ENCODE results near the gene DHRSX.
"Not testable (repeated sequence)": the region's sequence is repeated elsewhere in the genome, so short reads cannot be mapped to it uniquely, and the experiment has no call there.

Gene DHRSX

DNA sequence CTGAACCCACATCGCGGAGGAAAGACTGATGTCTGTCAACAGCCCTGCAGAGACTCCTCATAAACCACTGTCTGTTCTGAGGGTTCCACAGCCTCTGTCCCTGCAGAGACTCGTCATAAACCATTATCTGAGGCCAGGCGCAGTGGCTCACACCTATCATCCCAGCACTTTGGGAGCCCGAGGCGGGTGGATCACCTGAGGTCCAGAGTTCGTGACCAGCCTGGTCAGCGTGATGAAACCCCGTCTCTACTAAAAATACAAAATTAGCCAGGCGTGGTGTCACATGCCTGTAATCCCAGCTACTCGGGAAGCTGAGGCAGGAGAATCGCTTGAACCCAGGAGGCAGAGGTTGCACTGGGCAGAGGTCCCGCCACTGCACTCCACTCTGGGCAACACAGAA lies 259.3 kb downstream of the DHRSX start:
- DNase-seq: not testable (repeated sequence)

DNA sequence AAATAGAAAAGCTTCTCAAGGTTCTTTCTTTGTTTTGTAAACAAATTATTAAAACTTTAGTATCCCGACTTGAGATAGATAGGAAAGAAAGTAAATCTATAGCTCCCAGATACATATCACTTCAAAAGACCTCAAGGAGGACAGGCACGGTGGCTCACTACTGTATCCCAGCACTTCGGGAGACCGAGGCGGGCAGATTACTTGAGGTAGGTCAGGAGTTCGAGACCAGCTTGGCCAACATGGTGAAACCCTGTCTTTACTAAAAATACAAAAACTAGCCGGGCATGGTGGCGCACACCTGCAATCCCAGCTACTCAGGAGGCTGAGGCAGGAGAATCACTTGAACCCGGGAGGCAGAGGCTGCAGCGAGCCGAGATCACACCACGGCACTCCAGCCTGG lies 260.0 kb downstream of the DHRSX start:
- not testable (repeated sequence) for DNase-seq

DNA sequence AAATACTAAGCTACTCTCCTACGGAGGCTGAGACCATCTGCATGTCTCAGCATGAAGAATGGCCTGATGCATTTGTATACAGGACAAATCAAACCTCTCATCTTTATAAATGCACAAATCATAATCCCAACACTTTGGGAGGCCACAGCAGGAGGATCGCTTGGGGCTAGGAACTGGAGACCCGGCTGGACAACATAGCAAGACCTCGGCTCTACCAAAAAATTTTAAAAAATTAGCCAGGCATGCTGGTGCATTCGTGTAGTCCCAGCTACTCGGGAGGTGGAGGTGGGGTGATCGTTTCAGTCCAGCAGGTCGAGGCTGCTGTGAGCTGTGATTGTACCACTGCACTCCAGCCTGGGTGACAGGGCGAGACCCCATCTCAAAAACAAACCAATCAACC lies 262.8 kb downstream of the DHRSX start:
- no peak for DNase-seq

DNA sequence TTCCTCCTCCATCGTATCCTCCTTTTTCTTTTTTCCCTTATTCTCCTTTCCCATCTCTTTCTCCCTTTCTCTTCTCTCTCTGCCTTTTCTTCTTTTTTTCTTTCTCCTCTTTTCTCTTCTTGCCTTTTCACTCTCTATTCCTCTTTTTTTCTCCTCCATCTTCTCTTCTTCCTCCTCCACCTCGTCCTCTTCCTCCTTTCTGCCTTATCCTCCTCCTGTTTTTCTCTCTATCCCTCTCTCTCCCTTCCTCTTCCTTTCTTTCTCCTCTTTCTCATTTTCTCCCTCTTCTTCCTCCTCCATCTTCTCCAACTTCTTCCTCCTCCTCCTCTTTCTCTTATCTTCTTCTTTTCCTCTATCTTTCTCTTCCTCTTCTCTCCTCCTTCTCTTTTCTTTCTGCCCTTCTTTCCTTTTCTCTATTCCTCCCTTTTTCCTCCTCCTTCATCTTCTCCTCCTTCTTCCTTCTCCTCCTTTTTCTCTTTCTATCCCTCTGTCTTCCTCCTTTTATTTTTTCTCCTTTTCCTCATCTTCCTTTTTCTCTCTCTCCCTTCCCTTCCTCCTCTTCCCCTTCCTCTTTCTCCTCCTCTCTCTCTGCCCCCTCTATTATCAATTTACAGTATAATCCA lies 269.1 kb downstream of the DHRSX start:
- no peak for DNase-seq

DNA sequence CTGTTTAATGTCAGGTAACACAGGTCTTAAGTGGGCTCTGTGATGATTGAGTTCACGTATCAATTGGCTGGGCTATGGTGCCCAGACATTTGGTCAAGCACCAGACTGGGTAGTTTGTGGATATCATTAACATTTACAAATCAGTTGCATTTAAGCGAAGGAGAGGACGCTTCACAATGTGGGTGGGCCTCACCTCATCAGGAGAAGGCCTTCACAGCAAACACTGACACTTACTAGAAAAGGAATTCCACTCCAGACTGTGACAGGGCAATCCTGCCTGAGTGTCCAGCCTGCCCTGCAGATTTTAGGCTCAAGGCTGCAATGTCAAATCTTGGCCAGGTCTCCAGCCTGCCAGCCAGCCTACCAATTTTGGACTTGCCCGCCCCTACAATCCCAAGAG lies 270.3 kb downstream of the DHRSX start:
- no peak for DNase-seq

DNA sequence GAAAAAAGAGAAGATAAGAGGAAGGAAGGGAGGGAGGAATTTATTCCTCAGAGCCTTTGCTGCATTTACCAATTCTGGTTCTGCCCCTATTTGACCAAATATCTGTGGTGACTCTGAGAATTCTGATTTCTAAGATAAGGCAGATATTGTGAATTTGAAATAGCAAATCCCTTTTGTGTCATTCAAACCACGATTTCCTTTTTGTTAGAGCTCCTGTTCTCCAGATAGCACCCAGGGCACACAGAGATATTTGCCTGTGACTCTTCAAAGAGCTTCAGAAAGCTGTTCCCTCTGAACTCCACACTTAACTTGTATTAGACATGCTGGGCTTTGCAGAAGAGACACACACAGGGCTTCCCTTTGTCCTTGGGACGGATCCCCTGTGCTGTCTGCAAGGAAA lies 272.2 kb downstream of the DHRSX start:
- DNase-seq: no peak

DNA sequence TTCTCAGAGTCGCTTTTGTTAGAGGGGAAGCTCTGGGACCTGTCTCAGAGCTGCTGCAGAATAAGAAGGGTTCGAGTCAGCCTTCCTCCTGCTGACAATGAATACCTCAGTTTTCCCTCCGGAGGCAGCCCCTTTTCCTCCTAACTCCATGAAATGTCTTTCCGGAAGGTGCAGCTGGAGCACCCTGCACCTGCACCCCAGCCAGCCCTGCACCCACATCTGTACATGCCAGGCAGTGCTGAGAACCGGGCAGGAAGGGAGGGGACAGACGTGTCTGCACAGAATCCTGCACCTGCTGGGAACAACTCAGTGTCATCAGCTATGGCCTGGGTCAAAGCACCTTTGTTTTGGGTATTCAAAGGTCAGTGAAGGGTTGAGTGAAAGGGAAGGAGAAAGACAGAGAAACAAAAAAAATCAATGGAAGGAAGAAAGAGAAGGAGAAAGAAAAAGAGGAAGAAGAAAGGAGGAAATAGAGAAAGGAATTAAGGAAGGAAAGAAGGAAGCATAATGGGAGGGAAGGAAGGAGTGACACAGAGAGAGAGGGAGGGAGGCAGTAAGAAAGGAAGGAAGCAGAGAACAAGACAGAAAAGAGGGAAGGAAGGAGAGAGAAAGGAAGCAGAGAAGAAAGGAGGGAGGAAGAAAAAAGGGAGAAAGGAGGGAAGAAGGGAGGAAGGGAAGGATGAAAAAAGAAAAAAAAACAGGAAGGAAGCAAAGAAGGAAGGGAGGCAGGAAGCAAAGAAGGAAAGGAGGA lies 273.7 kb downstream of the DHRSX start:
- no peak for DNase-seq

DNA sequence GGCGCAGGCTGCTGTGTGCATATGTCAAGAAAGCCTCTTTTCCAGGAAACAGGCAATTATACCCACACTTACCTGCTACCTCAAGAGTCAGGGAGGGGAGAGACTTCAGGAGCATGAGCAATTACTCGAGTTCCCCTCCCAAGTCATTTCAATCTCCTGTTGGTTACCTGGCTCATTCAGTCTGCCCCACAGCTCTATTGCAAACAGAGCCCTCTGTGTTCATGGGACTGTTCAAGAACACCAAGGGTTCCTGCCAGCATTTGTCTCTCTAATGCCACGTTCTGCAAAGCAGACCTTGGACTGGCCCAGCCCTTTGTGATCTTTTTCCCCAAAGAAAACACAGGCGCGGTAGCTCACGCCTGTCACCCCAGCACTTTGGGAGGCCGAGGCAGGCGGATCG lies 274.6 kb downstream of the DHRSX start:
- DNase-seq: no peak

DNA sequence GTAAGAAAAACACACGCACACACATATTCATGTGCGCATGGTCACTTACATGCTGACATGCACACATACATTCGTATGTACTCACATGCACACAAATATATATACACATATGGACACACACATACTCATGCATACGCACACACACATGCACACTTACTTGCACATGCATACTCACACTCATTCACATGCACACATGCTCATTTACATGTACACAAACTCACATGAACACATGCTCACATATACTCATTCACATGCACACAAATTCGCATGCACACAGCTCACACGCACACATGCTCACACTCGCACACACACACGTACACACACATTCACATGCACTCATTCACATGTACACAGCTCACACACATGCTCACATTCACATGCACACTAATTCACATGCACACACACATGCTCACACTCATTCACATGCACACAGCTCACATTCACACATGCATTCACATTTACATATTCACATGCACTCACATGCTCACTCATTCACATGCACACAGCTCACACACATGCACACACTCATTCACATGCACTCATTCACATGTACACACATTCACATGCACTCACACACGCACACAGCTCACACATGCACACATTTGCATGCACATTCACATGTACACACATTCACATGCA lies 276.1 kb downstream of the DHRSX start:
- DNase-seq: no peak

DNA sequence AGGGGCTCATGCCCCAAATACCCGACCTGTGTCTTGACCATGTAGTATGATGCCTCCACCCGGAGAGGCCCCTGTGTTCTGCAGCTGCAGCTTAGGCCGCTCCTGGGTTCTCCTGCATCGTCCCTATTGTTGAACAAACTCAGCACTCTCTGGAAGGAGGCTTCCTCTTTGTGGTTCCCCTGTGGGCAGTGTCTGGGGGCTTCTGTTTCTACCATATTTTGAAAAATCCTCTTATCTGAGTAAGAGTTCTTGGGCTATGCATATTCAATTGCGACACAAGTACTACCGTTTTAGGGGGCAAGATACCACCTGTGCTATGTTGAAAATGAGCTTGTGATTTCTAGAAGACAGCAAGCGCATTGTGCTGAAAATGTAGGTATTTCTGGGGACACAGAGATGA lies 276.6 kb downstream of the DHRSX start:
- DNase-seq: no peak

DNA sequence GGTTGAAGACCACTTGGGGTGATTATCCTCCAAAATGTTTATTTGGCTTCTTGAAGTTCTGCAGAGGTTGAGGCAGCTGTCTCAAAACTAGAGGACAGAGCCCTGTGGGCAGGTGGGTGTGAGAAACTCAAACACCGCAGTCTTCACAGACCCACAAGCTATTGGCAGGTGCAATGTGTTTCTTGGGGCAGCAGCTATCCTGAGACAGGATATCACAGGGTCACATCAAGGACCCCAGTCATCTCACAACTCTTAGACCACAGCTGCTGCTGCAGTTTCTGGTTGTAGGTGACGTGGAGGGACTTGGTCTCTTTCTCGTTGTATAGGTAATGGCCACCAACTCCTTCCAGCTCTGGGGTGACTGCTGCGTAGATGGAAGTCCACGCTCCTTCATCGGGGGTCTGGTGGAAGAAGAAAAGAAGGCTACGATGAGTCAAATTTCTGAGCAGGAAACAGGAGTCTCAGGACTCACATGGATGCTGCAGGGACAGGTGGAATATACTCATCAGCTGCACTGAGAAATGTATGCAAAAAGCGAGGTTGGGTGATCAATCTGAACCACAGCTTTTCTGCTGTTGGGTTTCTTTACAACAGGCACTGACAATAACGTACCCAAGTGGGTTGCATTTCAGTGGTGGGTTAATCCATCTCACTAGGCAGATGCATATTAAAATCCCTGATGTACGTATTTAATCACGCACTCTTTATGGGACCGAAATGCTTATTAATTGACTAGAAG lies 279.8 kb downstream of the DHRSX start:
- DNase-seq: no peak

DNA sequence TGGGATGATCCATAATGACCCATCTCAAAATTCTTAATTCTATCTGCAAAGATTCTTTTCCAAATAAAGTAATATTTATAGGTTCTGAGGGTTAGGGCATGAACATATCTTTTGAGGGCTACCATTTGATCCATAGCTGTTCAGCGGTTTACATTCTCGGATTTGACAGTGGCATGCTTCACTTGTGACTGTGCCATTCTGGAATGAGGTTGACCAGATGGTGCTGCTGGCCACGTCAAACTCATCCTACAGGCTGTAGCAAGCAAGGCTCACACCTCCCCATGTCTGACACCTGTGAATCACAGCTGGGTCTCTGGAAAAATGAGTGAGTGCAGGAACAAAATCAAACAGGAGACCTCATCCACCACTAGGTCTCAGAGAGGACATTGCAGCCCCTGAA lies 280.5 kb downstream of the DHRSX start:
- DNase-seq: no peak

DNA sequence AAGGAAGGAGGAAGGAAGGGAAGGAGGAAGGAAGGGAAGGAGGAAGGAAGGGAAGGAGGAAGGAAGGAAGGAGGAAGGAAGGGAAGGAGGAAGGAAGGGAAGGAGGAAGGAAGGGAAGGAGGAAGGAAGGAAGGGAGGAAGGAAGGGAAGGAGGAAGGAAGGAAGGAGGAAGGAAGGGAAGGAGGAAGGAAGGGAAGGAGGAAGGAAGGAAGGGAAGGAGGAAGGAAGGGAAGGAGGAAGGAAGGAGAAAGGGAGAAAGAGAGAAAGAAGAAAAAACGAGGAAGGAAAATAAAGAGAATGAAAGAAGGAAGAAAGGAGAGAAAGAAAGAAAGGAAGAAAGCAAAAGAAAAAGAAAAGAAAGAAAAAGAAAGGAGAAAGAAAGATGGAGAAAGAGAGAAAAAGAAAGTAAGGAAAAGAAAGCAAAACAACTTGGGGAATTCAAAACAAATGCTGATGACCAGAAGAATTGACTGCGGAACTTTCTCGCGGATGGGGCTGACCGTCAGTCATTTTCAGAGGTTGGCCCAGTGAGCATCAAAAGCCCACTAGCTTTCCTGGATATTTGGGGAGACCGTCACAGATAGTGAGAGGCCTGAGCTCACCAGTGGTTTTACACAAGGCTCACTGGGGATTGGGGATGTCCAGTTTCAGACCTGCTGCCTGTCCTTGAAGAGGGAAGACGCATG lies 286.5 kb downstream of the DHRSX start:
- not testable (repeated sequence) for DNase-seq

DNA sequence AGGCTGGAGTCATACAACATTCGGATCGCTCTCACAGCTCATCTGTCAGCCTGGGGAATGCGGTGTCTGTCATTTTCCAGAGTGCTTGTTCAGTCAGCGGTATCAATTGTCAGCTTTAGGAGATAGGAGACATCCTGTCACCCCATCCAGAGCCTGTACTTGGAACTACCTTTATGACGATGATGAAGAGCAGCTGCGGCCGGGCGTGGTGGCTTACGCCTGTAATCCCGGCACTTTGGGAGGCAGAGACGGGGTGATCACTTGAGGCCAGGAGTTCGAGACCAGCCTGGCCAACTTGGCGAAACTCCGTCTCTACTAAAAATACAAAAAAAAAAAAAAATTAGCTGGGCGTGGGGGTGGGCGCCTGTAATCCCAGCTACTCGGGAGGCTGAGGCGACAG lies 289.1 kb downstream of the DHRSX start:
- not testable (repeated sequence) for DNase-seq

DNA sequence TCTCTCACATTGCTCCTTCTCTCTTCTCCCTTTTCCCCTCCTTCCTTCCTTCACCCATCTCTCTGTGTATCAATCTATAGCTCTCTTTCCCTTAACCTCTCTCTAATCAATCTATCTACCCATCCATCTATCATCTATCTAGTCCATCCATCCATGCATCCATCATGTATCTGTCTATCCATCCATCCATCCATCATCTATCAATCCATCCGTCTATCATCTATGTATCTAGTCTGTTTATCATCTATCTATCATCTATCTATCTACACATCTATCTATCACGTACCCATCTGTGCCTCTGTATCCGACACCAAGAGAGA lies 307.5 kb downstream of the DHRSX start:
- no peak for DNase-seq

DNA sequence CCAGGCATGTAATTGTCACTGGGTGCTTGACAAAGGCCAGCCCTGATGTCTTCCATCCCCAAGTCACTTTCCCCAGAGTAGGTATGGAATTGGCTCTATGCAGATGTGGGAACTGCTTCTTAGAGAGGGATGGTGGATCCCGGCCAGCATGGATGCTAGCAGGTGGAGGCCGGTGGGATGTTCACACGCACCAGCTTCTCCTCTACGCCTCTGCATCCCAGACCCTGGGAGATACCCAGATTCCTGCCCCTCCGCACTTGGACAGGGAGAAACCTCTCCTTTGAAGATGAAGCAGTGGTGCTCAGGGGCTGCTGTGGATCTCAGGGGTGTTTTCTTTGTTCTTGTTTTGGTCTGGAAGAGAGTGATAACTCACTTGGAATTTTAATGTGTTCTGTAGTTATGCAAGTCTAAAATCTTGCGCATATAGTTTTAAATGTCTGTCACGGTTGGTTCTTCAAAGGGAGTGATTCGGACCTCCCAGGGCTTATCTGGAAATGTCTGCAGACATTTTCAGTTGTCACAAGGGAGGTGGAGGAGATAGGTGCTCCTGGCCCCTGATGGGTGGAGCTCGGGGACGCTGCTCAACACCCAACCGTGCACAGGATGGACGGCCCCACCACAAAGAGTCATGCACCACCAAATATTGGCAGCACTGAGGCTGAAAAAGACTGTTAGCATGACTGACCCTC lies 308.0 kb downstream of the DHRSX start:
- DNase-seq: no peak

DNA sequence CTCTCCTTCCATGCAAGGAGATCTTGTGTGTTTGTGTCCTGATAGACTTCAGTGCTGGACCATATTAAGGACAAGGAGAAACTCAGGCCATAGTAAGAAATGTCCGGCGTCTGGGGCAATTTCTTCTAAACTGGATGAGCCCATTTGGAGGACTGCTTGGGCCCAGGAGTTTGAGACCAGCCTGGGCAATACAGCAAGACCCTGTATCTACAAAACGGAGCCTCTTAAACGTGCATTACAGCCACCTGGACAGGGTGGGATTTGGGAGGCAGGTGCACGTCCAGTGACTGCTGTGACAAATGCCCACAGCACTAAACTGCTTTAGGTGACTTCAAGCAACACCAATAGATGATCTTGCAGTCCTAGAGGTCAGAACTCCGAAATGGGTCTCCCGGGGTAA lies 311.9 kb downstream of the DHRSX start:
- no peak for DNase-seq

DNA sequence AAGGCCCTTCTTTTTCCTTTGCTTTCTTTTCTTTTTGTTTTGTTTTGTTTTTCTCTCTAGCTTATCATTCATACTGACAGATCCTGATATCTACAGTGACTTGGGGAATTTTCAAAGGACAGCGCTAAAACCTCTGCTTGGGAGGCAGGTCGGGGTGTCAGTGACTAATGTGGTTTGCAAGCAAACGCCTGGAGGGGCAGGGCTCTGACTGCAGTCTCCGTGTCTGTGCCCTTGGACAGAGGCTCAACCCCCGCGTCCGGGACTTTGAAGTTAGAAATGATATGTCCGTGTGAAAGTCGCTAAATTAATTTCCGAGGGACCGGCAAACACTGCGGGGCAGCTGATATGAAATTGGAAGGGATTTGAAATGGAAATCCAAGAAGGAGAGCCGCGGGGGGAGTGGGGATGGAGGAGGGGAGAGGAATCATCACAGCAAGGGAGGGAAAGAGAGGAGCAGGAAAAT lies 312.4 kb downstream of the DHRSX start:
- no peak for DNase-seq

DNA sequence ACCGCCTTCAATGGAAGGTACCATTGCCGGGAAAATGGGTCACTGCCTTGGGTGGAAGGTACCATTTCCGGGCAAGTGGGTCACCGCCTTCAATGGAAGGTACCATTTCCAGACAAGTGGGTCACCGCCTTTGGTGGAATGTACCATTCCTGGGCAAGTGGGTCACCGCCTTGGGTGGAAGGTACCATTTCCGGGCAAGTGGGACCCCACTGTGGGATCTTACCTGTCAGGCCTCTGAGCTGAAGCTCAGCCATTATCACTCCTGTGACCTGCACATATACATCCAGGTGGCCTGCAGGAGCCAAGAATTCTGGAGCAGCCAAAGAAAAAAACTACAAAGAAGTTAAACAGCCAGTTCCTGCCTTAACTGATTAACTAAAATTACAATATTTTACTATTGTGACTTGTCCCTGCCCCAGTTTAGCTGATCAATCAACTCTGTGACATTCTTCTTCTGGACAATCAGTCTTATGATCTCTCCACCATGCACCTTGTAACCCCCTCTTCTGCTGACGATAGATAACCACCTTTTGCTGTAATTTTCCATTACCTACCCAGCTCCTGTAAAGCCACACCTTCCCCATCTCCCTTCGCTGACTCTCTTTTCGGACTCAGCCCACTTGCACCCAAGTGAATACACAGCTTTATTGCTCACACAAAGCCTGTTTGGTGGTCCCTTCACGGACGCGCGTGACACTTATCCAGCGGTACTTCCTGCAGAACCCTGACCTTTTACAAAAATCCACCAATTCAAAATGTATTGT lies 313.2 kb downstream of the DHRSX start:
- DNase-seq: no peak

DNA sequence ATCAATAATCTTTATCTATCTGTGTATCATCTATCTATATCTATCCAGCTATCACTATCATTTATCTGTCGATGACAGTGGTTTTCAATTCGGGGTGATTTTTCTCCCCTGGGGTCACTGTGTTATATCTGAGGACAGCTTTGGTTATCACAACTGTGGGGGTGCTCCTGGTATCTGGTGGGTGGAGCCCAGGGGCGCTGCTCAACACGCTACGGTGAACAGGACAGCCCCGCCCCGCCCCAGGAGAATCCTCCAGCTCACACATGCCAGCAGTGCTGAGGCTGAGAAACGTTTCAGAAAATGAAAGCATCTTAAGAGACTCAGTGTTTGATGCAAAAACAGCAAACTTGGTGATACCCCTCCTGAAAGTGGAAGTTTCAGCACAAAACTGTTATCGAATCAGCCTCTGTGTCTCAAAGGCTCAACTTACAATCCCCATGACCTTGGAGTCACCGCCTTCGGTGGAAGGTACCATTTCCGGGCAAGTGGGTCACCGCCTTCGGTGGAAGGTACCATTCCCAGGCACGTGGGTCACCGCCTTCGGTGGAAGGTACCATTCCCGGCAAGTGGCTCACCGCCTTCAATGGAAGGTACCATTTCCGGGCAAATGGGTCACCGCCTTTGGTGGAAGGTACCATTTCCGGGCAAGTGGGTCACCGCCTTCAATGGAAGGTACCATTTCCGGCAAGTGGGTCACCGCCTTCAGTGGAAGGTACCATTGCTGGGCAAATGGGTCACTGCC lies 315.3 kb downstream of the DHRSX start:
- DNase-seq: no peak

DNA sequence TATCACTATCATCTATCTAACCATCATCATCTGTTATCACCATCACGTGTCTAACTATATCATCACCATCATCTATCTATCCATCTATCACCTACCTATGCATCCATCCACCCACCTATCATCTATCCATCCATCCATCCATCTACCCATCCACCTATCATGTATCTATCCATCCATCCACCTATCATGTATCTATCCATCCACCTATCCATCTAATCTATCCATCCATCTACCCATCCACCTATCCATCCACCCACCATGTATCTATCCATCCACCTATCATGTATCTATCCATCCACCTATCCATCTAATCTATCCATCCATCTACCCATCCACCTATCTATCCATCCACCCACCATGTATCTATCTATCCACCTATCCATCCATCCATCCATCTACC lies 316.7 kb downstream of the DHRSX start:
- no peak for DNase-seq
